H4 (cell line): ENCODE measurements around the gene USP8. TPM values are rescaled to one million over a fixed set of nuclear protein-coding genes. Genes with fewer than 3 reads are reported as not detected.

Experiments used
- DNase-seq: peaks from one replicate; pipeline ENCODE4 v3.0.0-alpha.2; 2015; ENCODE audit warnings: low spot score
- total RNA-seq: library from RNA; depleted of rRNA; stranded (reverse); fragments of >200 nt; shearing (Covaris generic); gene quantifications from 2 replicates; pipeline ENCODE4 v1.2.3, GENCODE V29; 2014; rRNA removed

USP8 gene
- total RNA-seq, 1 experiment from 2014 or later, result 47.7 TPM

DNA sequence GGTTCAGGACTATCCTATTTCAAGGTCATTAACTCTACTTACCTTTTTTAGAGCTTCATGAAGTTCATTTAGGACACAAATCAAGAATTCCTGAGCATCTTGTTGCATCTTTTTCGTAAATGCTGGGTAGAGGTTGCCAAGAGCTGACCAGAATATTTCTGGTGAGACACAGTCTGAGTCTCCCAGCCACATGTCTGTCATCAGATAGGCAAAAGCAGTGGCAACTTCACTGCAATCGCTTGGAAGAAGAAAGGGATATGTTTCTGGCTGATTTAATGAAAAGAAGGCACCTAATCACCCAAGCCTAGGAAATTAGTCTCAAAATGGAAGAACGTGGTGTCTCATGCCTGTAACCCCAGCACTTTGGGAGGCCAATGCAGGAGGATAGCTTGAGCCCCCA lies 119.4 kb downstream of the USP8 start:
- DNase-seq, result no peak

- no peak for DNase-seq
These were observed 120.2 kb downstream of the USP8 start for GRCh38 chr15:50544368-50544767.

- DNase-seq, result no peak
These were observed 122.4 kb downstream of the USP8 start, which contains the start of gene USP50 for GRCh38 chr15:50546566-50546965. Gene USP50, minus strand, starts transcription at chr15:50546666. Its CDS starts 141 bp downstream, at chr15:50546525.

DNA sequence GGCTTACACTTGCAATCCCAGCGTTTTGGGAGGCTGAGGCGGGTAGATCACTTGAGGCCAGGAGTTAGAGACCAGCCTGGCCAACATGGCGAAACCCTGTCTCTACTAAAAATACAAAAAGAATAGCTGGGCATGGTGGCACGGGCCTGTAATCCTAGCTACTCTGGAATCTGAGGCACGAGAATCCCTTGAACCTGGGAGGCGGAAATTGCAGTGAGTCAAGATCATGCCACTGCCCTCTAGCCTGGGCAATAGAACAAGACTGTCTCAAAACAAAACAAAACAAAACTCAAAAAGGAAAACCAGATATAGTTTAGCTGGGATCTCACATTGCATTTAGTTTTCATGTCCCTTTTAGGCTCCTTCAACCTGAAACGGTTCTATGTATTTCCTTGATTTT lies 125.1 kb downstream of the USP8 start:
- no peak for DNase-seq

DNA sequence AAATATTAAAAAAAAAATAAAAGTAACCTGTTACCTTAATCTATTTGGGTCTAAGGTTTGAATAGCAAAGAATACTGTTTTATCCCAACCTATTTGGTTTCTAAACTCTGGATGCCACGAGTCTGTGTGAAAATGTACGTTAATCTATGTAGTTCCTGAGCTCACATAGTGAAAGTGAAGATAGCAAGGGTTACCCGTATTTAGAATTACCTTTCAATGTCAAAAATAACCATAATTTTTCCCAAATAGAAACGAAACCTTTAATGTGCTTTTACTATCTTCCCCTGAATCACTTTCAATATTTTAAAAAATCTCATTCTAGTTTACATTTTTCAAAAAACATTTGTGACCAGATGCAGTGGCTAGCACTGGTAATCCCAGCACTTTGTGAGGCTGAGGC lies 128.0 kb downstream of the USP8 start:
- DNase-seq, result no peak

DNA sequence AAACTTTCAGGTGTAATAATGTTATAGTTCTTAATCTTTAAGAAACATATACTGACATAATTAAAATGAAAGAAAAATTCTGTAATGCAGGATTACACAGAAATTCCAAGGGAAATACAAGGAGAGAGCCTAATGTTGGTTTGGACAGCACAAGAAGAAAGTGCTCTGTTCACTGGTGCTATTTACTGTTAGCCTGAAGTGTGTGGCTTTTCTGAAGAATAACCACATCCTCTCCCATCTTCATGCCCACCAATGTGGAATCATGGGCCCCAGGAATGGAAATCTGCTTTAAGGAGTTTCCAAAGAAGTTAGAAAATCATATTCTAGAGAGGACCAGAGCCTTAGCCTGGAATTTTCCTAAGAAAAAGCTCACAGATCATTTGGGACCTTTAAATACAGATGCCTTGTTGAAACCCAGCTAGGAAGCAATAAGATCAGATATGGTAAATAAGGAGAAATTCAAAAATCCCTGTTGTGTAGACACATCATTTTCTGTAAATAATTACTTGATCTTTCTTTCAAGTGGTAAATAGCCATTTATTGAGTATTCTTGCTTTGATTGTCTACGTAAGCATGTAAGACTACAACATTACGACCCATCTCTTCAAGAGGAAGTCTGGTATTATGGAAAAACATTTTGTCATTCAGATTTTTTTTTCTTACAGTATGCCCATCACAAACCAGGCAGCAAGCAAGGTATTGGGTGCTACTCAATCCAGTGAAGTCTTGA lies 132.6 kb downstream of the USP8 start:
- no peak for DNase-seq

- DNase-seq, result no peak
These were observed 133.8 kb downstream of the USP8 start for GRCh38 chr15:50558012-50558411.

- DNase-seq, result no peak
These were observed 138.8 kb downstream of the USP8 start for GRCh38 chr15:50562735-50563640.

DNA sequence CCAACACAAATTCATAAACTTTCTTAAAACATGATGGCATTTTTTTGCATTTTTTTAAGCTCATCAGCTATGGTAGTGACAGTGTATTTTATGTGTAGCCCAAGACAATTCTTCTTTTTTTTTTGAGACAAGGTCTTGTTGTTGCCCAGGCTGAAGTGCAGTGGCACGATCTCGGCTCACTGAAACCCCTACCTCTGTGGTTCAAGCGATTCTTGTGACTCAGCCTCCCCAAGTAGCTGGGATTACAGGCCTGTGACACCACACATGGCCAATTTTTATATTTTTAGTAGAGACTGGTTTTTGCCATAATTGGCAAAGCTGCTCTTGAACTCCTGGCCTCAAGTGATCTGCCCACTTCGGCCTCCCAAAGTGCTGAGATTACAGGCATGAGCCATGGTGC lies 139.6 kb downstream of the USP8 start:
- DNase-seq, result no peak

Other genes starting within 250 kb of the USP8 start
- gene SLC27A2, start 242.2 kb upstream of the USP8 start, total RNA-seq, result not detected in 2 replicates
- not detected in 2 replicates for gene HDC, start 158.7 kb upstream of the USP8 start, total RNA-seq
- 45.7 and 50.0 TPM in 2 replicates for gene GABPB1, start 69.2 kb upstream of the USP8 start, total RNA-seq
- not detected in 2 replicates for gene USP50, start 122.3 kb downstream of the USP8 start, total RNA-seq